Thyroid gland (tissue), 4 donors: ENCODE results near the gene C19orf73.
A peak's percentile ranks its signal among the peaks of the same experiment; 100 is the strongest.

Experiments
- POLR2A ChIP-seq, 2 donors: fragments of 450-650 bp; IDR thresholded peaks; one replicate each; pipeline ENCODE4 v1.6.1; 2017; ENCODE audit warnings: antibody characterized with exemption in 2 of 2, mild to moderate bottlenecking in 2 of 2, moderate library complexity in 1 of 2
- TF ChIP-seq, protein P1 (sequence below), 6 experiments: fragments of 200-600 bp in 3 of 6; fragments of 450-650 bp in 3 of 6; sonication (generic) in 3 of 6; IDR thresholded peaks; one replicate each; pipeline ENCODE4 v1.5.1; 2016 to 2019; ENCODE audit warnings: antibody characterized with exemption in 6 of 6, mild to moderate bottlenecking in 2 of 6, inconsistent platforms in 1 of 6, moderate library complexity in 1 of 6

DNA sequence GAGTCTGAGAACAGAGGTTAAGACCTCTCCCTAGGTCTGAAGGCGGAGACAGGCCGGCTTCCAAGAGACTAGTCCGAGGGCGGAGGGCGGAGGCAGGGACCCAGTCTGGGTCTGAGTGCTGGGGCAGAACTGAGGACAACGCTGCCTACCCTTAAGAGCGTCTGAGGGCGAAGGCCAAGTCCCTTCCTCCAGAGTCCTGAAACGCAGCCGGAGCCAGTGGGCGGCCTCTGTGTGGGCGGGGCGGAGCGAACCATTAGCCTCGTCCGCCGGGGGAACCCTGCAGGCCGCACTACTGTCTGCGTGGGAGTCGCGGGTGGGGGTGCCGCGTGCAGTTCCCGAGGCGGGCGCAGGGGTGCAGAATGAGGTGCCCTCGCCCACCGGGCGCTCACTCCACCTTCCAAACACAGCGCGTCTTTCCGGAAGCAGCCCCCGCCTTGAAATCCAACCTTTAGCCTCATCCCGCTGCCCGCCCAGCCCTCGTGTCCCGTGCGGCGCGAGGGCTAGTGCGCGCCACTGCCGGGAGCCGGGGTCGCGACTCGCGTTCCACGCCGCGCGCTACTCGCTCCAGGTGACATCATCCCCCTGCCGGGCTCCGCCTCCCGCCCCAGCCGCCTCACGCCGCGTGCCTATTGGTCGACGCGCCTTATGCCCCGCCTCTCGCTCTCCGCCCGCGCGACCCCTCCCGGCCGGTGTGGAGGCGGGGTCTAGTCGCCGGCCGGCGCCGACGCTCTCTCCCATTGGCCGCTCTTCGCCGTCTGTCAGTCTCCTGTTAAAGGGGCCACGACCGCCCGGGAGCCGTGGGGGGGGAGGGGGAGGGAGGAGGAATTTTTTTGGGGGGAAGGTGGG lies at the start of gene C19orf73:
- TF ChIP-seq, protein P1, sequence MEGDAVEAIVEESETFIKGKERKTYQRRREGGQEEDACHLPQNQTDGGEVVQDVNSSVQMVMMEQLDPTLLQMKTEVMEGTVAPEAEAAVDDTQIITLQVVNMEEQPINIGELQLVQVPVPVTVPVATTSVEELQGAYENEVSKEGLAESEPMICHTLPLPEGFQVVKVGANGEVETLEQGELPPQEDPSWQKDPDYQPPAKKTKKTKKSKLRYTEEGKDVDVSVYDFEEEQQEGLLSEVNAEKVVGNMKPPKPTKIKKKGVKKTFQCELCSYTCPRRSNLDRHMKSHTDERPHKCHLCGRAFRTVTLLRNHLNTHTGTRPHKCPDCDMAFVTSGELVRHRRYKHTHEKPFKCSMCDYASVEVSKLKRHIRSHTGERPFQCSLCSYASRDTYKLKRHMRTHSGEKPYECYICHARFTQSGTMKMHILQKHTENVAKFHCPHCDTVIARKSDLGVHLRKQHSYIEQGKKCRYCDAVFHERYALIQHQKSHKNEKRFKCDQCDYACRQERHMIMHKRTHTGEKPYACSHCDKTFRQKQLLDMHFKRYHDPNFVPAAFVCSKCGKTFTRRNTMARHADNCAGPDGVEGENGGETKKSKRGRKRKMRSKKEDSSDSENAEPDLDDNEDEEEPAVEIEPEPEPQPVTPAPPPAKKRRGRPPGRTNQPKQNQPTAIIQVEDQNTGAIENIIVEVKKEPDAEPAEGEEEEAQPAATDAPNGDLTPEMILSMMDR (IDR thresholded peaks at IDR 0.05), result peak in 2 of 6 experiments; percentile 15 to 34
- peak in 1 of 2 donors; percentile 77 for TF ChIP-seq POLR2A (IDR thresholded peaks at IDR 0.05)
